Ramos (cell line): Measurements from ENCODE around the gene EML1.

Source experiments
- in situ Hi-C: fragments of 300-500 bp; cut with MboI; formaldehyde crosslinking; loops from one replicate; pipeline ENCODE4 v1.14.3; 2022; ENCODE audit warnings: low sequenced_read_pairs; ENCODE audit not compliant: unreplicated experiment

The EML1 gene

DNA sequence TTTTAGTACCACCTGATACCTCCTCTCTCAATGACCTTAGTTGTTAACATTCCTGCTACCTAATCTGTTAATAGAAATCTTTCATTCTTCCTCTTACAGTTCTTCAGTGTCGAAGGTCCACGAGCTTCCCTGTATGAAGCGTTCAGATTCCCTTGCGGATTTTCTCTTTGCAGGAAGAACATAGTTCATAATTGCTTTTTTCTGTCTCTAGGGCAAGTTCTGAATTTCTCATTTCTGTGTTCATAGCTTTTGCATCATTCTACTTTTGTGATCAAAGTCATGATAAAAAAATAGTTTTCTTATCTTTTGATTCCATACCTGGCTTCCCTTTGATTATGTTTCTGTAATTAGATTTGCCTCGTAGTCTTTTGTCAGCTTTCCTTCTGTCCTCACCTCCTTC, 94.9 kb downstream of the EML1 start:
- in situ Hi-C loops: loop anchor here (10.0 kb wide), 2 partner anchors 163 to 353 kb away; no protein-coding TSS in a partner anchor

DNA sequence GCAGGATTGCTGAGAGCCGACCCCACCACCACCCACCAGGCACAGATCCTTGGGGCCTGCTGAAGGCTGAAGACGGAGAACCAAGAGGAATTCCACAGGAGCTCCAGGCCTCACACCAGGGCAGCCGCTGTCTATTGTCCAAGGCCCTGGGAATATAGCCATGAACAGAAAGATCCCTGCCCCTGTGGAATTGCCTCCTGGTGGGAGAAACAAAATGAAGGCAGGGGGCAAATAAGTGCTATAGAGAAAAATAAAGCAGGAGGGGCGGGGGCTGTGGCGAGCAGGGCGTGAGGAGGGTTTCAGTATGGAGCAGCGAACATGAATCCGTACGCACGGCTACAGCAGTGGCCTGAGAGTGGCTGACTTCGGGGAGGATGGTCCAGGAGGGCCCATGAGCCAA, 96.1 kb downstream of the EML1 start:
- in situ Hi-C loops: loop anchor here (10.0 kb wide), 2 partner anchors 164 to 354 kb away; no protein-coding TSS in a partner anchor

DNA sequence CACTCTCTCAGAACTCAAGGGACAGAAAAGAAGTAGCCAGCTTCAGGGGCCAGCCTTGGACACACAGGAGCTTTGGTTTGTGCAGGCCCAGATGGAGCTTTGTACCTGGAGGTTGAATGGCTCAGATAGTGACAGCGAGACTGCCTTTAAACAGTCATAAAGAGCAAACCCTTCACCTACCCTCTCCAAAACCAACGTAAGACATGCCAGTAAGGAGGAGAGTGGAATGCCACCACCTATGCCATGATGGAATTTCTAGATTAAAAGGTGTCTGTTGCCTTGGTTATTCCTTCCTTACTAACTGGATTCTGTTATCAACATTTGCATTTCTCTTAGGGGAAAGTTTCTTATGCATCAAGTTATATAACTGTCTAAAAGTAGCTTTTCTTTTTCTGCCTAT, 98.1 kb downstream of the EML1 start:
- in situ Hi-C loops: no loop called here

DNA sequence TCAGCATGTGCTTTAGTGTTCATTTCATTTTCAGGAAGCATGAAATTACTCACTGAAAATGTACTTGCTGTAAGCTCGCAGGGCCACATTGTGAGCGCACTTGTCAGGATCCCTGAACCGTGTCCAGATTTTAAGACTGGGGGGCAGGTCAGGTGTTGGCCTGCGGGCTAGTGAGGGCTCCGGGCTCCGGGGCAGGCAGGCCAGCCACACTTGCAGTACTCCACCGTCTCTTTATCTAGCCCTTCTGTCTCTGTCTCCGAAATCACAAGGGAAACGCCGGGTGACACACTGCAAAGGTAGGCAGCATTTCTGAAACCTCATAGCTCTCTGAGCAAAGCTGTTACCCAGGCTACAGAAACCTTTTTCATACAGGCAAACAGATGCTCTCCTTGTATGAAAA, 98.7 kb downstream of the EML1 start:
- in situ Hi-C loops: no loop called here

DNA sequence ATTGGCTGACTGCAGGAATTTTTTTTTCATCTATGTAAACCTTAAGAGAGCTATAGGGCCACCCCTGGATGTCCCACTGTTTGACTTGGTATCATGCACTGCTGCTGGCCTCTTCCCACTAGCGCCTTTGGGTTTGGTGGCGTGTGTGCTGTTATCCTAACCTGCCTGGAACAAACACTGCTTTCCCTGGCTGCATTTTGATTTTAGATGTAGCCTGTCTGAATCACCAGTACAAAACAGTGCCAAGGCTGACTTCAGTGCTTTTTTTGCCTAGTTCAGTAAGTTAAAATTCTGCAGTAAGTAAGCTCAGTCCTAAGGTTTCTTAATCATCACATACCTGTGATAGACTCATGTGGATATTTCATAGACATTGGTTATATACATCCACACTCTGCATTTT, 99.2 kb downstream of the EML1 start:
- in situ Hi-C loops: no loop called here

DNA sequence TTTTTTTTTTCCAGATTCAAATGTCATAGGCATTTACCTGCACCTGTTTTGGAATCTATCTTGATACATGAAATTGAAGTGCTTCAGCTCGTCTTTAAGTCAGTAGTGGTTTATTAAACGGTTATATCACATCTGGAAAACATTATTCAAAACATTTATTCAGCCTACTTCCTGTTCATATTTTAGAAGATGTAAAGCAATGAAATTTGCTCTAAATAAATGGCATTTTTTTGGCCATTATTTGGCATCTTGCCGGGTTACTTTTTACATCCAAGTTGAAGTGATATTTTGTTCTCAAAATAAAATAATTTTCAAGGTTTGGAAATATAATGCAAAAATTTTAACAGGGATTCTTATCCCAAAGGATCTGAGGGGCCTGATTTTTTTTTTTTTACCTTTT, 103.1 kb downstream of the EML1 start:
- in situ Hi-C loops: no loop called here

DNA sequence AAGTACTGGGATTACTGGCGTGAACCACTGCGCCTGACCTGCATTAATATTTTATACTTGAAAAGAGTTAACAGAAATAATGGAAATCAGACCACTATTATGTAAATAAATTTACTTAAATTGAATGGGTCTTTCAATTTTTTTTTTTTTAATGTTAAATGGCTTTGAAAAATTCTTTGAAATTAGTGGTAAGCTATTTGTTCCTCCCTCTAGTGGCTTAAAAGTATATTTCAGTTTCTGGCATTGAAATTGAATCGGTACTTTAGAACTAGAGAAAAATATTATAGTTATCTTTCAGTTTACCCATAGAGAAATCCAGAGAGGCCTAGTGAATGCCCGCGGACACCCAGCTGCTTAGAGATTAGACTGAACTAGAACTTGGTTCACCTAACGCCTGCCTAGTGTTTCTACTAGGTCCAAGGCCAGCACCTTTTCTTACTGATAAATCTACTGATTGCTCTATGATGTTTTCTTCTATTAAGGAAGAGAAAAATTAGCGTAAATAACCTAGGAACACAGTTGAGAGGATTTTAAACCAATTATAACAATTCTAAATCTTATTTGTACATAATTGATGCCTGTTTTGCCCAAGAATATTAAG, 106.5 kb downstream of the EML1 start:
- in situ Hi-C loops: no loop called here

DNA sequence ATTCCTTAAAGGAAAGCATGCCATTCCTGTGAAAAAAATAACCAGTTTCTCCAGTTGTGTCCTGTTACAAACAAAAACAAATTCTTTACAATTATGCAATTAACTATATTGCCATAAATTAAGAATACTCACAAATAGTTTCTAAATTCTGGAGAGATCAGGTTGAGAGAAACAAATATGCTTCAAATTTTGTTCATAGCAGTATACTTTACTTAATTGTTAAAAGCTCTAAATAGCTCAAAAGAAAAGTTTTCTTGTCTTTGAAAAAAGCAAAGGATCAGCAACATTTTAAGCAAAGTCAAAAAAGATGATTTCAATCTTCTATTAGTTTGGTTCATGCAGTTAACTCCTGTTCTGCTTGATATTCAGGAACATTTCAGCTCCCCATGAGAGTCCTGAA, 109.7 kb downstream of the EML1 start:
- in situ Hi-C loops: no loop called here

DNA sequence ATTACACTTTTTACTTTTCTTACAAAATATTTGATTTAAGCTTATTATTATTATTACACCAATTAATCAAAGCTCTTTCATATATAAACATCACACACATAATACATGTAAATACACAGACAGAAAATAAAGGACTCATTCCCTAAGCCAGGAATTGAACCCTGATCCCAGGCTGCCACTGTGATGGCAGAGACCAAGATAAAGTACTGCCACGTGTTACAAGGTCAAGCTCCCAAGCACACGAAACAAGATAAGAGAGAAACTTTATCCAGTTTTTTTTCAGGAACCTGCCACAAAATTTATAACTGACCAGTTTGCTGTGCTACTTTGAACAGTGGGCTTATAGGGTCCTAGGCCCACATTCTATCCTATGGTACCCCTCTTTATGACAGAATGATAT, 111.3 kb downstream of the EML1 start:
- in situ Hi-C loops: no loop called here

DNA sequence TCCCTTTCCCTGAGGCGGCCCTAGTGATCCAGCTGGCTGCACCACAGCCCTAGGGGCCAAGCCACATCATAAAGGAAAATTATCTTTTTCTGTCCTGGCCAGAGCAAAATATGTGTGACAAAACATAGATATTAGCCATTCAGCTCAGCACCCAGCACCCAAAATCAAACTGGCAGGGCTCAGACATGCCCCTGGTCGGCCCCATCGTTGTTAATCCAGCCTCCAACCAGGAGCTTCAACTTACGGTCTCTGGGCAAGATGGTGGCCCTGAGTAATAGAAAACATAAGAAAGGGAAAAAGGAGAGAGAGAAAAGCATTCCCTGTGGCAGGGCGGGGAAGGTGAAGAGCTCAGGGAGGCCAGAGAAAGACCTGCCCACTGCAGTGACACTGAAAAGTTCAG, 111.9 kb downstream of the EML1 start:
- in situ Hi-C loops: no loop called here

DNA sequence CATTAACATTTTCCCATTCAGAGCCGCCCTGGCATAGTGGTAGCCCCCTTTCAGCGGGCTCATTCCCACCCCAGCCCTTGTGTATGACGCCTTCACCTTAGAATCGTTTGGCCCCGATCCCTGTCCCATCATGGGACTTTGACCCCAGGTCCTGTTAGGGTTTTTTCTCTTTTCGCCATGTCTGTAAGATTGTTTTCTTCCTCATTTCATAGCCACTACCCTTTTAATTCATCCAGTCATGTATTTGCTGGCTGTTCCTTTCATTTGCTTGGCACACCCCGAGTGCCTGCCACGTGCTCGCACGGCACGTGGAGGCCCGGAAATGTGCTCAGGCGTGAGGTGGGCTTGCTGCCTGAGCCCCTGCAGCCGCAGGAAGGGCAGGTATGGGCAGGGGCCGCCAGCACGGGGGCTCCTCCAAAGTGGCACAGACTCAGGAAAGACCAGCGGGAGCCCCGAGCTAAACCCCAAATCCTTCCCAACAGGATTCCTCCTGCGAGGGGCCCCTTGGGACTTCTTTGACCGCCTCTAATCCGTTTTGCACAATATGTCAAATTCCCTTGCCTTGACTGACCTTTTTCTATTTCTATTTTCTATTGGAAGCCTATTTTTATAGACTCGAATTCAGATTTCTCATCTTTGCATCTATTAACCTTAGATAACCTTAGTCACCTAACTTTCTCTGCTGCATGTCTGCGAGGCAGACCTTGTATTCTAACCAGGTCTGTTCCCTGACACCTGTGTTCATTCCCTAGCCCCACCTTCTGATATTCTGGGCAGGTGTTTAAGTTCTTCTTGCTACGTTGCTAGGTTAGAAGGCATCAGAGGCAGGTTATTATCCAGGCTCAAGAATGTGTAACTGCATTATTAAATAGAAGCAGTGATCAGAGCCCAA, 114.8 kb downstream of the EML1 start:
- in situ Hi-C loops: no loop called here

DNA sequence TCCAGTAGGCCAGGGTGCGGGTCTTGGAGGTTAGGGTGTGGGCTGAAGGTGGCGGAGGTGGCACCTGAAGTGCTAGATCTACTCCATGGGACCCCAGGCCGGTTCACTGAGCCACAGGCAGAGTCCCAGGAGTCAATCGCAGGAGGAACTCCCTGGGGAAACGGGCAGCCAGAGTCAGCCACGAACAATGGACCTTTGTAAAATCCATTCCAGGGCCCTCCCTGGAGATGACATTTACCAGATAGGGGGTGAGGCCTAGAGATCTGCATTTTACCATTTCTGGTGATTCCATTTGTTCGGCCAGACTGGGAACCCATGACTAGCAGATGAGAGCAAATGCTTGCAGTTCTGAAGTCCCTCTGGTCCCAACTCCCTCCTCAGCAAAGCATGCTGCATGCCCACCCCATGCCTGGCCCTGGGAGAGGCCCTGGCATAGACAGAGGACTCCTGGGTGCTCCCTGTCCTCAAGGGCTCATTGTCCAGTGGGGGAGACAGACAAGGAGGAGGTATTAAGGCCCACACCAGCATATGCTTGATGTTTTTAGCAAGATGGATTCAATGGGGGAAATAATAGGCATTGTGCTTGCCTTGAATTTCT, 115.5 kb downstream of the EML1 start:
- in situ Hi-C loops: no loop called here

DNA sequence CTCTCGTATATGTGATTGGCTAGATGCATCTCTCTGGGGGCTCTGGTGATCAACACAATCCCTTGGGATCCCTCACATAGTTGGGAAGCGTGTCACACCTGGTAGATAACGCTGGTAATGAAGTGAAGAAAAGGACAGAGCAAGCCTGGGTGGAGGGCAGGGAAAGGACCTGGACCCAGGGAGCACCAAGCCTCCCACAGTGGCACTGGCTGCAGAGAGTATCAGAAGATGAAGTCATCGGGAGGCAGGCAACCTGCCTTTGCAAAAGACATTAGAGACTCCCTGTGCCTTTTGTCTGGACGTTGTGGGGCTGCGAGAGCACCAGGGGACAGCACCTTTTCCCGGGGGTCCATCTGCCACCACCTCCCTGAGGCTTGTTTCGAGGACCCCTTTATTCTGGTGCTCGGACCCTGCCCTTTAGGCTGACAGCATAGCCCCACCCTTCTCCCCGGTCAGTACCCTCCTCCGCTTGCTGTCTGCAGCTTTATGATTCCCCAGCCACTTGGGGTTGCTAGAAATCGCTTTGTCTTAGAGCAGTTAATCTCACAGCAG, 116.4 kb downstream of the EML1 start:
- in situ Hi-C loops: no loop called here

DNA sequence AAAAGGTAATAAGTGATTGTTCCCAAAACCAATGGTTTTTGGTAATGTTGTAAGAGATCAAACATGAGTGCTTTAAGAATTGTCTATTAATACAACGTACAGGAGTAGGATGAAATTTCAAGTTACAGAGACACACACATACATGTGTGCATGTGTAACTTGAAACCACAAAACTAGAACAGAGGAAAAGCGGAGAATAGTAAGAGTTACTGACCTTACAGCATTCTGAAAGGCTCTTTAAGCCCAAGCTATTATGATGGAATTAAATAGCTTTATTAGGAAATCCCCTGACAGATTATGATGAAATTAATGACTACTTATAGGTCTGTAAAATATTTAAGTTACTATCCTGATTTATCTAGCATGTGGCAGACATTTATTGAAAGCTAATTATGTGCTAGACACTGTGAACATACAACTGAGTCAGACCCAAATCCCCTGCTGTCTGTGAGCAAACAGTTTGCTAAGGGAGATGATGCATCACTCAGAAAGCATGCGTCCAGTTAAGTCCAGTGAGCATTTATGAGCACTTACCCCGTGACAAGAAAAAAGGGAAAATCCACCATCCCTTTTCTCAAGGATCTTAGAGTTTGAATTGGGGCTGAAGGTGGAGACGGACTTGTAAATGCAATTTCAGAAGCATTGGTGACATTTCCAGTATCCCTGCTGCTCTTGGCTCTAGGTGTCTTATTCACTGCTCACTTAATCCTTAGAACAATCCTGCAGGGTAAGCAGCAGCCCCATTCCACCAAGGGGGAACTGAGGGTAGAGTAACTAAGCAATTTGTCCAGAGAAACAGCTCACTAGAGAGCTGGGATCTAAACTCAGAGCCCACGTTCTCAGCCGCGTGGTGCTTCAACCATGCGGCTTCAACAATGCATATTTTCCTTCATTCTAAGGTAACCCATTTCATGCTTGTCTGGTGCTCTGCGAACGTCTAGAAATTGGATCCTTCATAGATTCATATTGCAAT, 117.4 kb downstream of the EML1 start:
- in situ Hi-C loops: no loop called here

DNA sequence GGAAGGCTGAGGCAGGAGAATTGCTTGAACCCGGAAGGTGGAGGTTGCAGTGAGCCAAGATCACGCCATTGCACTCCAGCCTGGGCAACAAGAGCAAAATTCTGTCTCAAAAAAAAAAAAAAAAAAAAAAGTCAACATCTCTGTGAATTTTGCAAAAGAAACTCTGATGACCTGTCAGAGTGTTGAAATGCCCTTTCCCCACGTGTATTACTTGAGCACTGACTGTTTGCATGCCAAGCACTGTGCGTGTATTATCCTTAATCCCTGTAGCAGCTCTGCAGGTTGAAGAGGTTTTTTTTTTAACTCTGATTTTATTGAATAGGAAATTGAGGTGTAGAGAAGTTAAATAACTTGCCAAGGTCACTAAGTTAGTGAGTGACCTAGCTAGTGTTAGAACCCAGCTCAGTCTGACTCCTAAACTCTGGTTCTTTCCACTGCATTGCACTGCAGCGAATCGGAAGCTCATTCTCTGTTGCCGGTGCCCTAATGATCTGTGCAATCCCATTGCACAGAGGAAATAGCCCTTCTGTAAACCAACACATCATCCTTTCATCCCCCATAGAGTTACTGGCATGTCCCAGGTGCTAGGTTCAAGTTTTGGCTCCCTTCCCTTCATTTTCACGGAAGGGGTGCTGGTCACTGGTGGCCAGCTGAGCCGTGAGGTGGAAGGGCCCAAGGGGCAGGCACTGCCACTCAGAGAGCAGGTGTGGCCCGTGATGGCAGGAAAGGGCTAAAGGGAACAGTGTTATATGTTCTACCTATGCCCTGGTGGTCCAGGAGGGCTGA, 122.3 kb downstream of the EML1 start:
- in situ Hi-C loops: no loop called here

DNA sequence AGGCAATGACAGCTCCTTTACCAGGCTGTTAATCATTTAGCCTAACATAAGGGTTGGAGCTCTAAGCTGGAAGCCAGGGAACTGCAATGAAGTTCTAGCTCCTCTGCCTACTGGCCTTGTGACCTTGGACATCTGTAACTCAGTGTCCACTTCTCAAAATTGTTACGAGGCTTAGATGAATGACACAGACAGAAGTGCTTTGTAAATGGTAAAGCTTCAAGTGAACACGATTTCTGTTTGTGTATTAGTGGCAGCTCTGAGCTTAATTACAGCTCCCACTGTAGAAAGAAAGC, 122.8 kb downstream of the EML1 start:
- in situ Hi-C loops: no loop called here

DNA sequence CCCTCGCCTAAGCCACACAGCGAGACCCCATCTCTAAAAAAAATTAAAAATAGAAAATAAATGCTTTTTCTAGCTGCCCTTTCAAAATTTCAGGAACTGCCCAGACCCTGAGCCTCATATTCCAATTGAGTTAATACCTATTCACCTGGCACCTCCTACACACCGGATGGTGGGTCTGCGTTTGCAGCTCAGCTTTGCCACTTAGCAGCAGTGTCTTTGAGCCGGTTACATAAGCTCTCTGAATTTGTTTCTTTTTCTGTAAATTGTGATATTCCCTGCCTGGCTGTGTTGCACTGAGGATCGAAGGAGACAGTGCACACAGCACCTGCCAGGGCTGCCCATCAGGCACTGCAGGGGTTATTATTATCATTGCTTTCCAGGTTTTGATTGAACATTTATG, 125.6 kb downstream of the EML1 start:
- in situ Hi-C loops: no loop called here

DNA sequence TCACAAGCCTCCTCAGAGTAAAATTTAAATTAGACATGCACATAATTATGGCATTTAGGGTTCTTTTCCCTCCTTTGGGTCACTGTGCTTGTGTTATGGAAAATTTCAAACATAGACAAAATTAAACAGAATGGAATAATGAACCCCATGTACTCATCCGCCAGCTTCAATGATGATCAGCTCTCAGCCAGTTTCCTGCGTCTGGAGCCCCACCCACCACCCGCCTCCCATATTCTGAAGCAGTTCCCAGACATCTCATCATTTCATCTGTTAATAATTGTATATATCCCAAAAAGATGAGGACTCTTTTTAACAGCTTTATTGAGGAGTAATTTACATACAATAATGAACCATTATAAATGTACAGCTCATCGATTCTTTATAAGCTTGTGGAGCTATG, 128.2 kb downstream of the EML1 start:
- in situ Hi-C loops: no loop called here

DNA sequence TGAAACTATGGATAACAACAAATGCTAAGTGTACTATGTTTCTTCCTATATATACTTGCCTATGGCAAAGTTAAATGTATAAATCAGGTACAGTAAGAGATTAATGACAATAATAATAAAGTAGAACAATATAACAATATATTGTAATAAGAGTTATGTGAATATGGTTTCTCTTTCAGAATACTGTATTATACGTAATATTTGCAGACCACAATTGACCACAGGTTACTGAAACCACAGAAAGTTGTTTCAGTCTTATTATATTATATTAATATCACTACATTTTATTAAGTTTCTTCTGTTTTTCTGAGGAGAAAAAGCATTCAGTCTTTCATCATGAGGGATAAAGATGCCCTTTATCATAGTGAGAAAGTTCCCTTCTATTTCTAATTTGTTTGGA, 131.2 kb downstream of the EML1 start:
- in situ Hi-C loops: no loop called here
